HG02884 (cell line): ENCODE results near the gene IGF2.

Source experiments
- ATAC-seq: cut with Tn5 transposase; IDR thresholded peaks from one replicate; pipeline ENCODE4 v1.9.1; 2021; ENCODE audit warnings: mild to moderate bottlenecking, moderate library complexity; ENCODE audit not compliant: unreplicated experiment

Gene IGF2

GRCh38 chr11:2093575-2094353, 45.4 kb downstream of the IGF2 start:
- ATAC-seq, result no peak

- ATAC-seq, result no peak
These were observed 46.2 kb downstream of the IGF2 start for GRCh38 chr11:2092956-2093412.

GRCh38 chr11:2092464-2092910, 46.7 kb downstream of the IGF2 start:
- ATAC-seq, result no peak

GRCh38 chr11:2091786-2092463, 47.3 kb downstream of the IGF2 start:
- ATAC-seq, result no peak

- no peak for ATAC-seq
These were observed 48.0 kb downstream of the IGF2 start for GRCh38 chr11:2091112-2091746.

- ATAC-seq, result no peak
These were observed 48.7 kb downstream of the IGF2 start for GRCh38 chr11:2090172-2091111.

- no peak for ATAC-seq
These were observed 49.5 kb downstream of the IGF2 start for GRCh38 chr11:2089536-2090165.

GRCh38 chr11:2088746-2089535, 50.2 kb downstream of the IGF2 start:
- no peak for ATAC-seq

GRCh38 chr11:2088284-2088683, 50.9 kb downstream of the IGF2 start:
- ATAC-seq, result no peak

- ATAC-seq, result no peak
These were observed 52.7 kb downstream of the IGF2 start for GRCh38 chr11:2086239-2087040.

GRCh38 chr11:2085251-2086066, 53.7 kb downstream of the IGF2 start:
- no peak for ATAC-seq

GRCh38 chr11:2084721-2085120, 54.5 kb downstream of the IGF2 start:
- ATAC-seq, result no peak
